HG03432 (cell line): ENCODE data around the gene VWF.

ENCODE experiments used
- ATAC-seq: cut with Tn5 transposase; IDR thresholded peaks from one replicate; pipeline ENCODE4 v1.9.1; 2021; ENCODE audit warnings: mild to moderate bottlenecking, moderate library complexity; ENCODE audit not compliant: unreplicated experiment

Gene VWF

GRCh38 chr12:5966486-5967095 is 157.9 kb downstream of the VWF start:
- no peak for ATAC-seq

GRCh38 chr12:5965950-5966383 is 158.5 kb downstream of the VWF start:
- no peak for ATAC-seq

DNA sequence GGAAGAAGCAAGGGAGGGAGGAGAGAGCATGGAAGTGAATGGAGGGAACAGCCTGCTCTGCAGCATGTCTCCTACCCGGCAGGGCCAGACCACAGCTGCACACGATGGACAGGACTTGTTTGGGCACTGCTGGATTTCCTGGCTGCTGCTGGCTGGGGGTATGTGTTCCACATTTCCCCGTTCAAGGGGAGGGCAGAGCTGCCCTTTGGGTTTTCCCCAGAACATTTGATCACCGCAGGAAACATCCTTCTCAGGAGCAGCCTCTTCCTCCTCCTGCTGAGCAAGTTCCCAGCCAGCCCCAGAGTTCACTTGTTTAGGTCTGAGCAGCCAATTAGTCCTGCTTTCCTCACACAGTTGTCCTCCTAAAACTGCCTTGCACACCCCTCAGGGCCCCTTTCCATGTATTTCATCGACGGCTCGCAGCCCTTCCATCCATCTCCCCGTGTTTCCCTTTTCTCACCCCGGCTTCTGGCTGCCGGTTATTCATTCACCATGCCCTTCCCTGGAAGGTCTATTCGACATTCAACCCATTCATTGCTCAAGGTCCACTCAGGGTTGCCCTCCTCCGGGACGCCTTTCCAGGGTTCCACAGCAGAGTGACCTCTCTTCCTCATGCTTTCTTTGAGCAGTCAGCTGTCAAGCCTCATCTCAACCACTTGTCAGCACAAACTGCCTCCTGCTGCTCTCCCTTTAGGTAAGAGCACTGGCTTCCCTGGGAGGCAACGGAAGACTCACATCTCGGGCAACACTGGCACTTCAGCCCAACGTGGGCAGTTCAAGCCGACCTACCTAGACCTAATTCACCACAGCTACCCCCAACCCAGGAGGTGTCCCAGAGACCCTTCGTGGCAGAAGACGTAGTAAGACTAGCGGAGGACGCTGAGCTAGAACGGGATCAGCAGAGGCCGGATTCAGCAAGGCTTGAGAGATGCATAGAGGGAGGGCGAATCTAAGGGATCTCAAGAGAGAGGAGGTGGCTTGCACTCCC is 159.3 kb downstream of the VWF start:
- ATAC-seq: no peak

DNA sequence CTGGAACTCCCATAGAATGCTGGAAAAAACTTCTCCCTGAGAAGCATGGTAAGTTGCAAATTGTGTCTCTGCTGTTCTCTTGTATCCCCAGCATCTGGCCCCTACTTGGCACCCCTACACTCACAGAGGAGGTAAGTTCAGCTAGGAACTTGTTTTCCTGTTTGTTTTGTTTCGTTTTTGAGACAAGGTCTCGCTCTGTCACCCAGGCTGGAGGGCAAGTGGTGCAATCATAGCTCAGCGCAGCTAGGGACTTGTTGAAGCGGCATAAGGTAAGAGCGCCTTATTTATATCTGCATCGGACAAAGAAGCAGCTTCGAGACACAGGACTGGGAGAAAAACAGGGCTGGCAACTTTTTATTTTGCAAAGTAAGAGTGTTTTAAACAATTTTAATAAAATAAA is 161.0 kb downstream of the VWF start:
- no peak for ATAC-seq

GRCh38 chr12:5960783-5961182 is 163.7 kb downstream of the VWF start:
- ATAC-seq: no peak

- ATAC-seq: no peak
Observed at GRCh38 chr12:5956987-5957386, 167.5 kb downstream of the VWF start.

DNA sequence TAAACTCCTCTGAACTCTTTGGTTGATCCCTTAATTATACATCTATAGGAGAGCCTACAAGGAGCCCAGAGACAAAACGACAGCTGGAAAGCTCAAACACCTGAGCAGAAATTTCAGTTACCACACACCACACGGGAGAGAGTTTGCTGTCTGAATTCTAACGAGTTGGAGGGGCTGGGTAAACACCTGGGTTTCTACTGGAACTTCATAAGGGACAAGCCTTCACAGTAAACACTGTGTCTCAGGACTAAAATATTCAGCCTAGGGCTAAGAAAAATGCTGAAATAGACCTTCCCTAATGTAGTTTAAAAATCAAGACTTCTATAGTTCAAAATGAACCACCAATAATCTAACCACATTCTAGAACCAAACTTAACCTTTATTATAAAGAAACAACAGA is 169.8 kb downstream of the VWF start:
- ATAC-seq: no peak

GRCh38 chr12:5953835-5954586 is 170.5 kb downstream of the VWF start:
- no peak for ATAC-seq

GRCh38 chr12:5952031-5952430 is 172.4 kb downstream of the VWF start:
- no peak for ATAC-seq

DNA sequence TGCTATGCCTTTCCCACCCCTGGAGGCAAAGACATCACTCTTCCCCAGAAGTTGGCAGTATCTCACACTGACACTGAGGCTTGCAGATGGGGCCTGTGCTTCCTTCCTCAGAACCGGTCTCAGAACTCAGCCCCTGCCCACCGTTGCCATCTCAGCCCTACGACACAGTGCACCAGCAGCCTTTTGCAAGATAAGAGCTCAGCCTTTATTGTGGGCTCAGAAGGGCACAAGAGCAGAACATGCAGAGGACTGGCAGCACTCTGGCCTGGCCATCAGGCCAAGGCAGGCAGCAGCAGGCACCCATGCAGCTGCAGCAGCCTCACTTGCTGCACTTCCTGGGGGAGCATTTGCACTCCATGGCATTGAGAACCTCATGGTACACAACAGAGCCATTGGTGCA is 175.8 kb downstream of the VWF start:
- ATAC-seq: no peak

DNA sequence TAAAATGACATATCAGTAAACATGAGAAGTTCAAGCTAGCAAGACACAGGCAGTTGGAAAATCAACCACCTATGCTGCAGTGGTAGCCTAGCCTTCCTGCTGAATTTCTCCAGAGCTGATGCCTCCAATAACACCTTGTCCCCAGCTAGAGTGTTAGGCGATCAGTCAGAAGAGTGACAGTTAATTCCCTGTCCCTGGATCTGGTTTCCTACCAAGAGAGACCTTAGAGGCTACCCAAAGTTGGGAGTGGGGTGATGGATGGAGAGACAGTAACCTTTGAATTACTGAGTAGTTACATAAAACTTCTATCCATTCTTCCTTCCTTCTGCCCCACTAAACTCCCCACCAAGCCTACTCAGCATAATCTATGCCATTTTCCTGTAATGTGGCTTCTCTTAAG is 177.5 kb downstream of the VWF start:
- no peak for ATAC-seq

- ATAC-seq: no peak
Observed at GRCh38 chr12:5946388-5946787, 178.1 kb downstream of the VWF start.

DNA sequence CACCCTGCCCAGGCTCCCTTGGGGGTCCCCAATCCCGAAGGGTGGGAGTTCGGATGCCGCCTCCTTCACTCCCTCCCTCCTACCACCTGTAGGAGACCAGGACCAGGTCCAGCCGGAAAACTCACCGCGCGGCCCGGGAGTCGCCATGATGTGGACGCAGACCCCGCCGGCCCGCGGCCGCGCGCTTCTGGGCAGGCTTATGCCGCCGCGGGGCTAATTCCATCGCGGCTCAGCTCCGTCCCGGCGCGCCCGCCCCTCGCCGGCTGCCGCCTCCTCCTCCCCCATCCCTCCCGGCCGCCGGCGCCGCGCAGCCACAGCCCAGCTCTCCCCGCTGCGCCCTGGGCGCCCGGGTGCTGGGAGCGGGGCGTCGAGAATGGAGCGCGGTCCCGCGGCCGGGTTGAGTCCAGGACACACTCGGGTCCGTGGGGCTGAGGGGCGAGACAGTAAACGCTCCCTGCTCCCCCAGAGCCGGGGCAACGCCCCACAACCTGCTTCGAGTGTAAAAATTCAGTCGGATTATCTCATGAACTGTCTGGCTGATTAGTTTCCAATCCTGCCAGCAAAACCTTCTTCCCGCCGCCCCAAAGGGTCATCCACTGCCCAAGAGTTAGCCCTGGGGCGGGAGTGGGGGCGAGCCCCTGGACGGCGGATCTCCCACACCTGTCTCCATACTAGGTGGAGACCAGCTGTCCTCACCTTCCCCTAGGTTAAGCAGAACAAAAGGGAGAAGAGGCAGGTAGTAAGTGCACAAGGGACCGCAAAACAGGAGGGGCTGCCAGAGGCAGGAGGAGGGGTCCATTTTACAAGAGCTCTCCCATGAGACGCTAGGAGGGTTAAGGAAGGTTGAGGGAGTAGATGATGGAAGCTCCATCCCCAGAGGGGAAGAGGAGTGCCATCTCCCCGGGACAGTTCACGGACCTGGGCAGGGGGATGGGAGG is 179.1 kb downstream of the VWF start, which contains the start of gene ANO2:
Gene ANO2, minus strand, starts transcription at position 189 of the 938 bp plus-strand sequence. Its CDS starts 42 bp downstream, at position 147.
- no peak for ATAC-seq

DNA sequence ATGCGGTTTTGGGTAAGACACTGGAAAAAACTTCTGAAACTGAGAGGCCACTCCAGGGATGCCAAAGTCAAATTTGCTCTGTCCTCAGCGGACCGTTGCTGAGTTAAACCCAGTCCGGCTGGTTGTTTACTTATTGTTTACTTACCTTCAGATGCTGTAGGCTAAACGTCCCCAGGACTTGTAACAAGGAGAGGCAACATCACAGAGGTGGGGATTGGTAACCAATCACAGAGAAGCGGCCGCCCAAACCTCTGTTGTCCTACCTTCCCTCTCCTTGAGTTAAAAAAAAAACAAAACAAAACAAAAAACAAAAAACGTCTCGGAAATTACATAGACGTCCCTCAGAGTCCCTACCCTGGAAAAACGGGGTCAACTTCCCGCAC is 179.8 kb downstream of the VWF start:
- no peak for ATAC-seq

- ATAC-seq: no peak
Observed at GRCh38 chr12:5944053-5944452, 180.4 kb downstream of the VWF start.

DNA sequence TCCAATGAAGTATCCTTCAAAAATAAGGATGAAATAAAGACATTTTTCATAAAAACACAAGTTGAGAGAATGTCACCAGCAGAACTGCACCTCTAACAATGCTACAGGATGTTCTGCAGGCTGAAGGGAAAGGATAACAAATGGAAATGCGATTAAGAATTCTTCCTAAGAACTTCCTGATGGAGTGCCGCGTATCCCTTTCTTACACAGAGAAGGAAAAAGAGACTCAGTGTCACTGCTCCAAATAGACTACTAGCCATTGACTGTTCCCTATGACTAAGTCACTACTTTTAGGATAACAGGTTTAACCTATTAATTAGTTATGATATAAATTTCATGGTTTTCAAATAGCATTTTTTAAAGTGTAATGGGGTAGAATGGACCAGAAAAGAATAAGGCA is 182.6 kb downstream of the VWF start:
- ATAC-seq: no peak

GRCh38 chr12:5927732-5928516 is 196.5 kb downstream of the VWF start:
- no peak for ATAC-seq

DNA sequence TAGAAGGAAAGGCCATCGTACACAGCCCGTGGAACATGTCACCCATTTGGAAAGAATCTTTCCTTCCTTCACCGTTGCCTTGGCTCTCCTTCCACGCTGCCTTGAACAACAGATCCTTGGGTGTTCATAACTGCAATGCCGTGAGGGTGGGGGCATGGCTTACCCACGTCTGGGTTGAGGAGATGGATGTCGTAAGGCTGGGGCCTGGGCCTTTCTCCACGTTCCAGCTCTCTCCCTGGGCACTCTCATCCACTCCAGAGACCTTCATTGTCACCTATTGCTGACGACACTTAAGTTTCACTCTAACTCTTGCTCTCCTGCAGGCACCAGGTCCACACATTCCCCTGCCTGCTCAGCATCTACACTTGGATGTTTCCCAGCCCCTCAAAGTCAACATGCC is 198.8 kb downstream of the VWF start:
- ATAC-seq: no peak

DNA sequence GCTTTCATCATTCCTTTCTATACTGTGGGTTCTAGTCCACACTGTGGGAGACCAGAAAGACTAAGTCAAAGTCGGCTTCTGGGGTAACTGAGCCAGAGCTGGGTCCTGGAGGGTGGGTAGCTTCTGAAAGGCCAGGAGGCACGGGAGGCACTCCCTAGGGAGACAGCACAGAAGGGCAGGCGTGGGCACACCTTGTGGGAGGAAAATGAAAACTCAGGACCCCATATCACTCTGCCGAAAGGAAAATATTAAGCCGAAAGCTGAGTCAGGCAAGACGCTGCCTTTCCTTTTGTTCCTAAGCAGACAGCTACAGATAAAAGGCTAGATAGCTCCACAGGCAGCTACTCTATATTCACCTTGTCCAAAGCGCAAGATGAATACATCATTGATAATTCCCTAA is 200.1 kb downstream of the VWF start:
- ATAC-seq: no peak

DNA sequence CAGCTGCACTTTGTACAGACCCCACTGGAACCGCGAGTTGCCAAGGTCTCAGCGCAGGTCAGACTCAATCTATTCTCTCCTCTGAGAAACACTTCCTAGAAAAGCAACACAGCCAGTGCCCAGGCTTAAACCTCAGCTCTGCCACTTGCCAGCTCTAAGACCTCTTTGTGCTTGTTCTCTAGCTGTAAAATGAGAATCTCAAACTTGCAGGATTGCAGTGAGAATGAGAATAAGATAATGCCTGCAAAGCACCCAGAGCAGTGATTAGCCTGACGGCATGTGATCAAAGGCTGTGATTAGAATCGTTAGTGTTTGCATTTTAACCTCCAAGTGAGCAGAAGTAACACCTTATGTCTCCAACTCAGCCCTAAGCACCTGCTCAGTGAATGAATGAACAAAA is 200.7 kb downstream of the VWF start:
- ATAC-seq: no peak
